Ovary (tissue), 3 donors: ENCODE results near the gene TMEM131.

Source experiments
- EP300 ChIP-seq: sonication (generic); formaldehyde crosslinking; IDR thresholded peaks from one replicate; pipeline ENCODE4 v1.6.1; 2017; ENCODE audit warnings: antibody characterized with exemption
- POLR2A ChIP-seq: fragments of 450-650 bp; IDR thresholded peaks from one replicate; pipeline ENCODE4 v1.6.1; 2017; ENCODE audit warnings: antibody characterized with exemption, mild to moderate bottlenecking, moderate library complexity
- TF ChIP-seq, protein P1 (sequence below), 3 donors: fragments of 450-650 bp in 2 of 3; fragments of 200-600 bp in 1 of 3; IDR thresholded peaks; one replicate each; pipeline versions ENCODE4 v1.5.1 to v1.8.0; 2016 to 2022; ENCODE audit warnings: antibody characterized with exemption in 3 of 3, mild to moderate bottlenecking in 1 of 3
- donor health status: DM: no; HTN: no; CAD: no.

DNA sequence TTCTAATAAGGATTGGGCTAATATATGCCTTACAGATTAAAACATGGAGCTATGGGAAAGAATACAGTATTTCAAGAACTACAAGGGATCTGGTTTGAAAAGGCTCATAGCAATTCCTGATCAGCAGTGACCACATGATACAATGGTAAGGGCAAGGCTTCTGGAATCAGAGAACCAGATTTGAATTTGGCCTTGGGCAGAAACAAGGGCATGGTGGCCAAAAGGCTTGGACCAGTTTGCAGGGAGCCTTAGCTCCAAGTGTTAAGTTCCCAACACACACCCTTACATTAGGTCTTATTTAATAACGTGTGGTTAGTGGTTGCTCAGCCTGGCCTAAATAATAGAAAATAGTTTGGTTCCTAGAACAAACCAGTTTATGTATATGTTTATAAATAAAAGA is 194.7 kb downstream of the TMEM131 start:
- no peak for TF ChIP-seq POLR2A
- TF ChIP-seq, protein P1, sequence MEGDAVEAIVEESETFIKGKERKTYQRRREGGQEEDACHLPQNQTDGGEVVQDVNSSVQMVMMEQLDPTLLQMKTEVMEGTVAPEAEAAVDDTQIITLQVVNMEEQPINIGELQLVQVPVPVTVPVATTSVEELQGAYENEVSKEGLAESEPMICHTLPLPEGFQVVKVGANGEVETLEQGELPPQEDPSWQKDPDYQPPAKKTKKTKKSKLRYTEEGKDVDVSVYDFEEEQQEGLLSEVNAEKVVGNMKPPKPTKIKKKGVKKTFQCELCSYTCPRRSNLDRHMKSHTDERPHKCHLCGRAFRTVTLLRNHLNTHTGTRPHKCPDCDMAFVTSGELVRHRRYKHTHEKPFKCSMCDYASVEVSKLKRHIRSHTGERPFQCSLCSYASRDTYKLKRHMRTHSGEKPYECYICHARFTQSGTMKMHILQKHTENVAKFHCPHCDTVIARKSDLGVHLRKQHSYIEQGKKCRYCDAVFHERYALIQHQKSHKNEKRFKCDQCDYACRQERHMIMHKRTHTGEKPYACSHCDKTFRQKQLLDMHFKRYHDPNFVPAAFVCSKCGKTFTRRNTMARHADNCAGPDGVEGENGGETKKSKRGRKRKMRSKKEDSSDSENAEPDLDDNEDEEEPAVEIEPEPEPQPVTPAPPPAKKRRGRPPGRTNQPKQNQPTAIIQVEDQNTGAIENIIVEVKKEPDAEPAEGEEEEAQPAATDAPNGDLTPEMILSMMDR (IDR thresholded peaks at IDR 0.05): no peak
- no peak for TF ChIP-seq EP300
